SK-N-SH (cell line): ENCODE measurements around the gene CDKAL1. TPM values are rescaled to one million over a fixed set of nuclear protein-coding genes. Genes with fewer than 3 reads are reported as not detected.

ENCODE experiments used
- CTCF ChIA-PET: fragments of 300-600, 350-600 bp; formaldehyde crosslinking; extraction: SDS; loops from one replicate; lab custom pipeline; 2021; lab: Yijun Ruan, JAX
- POLR2A ChIA-PET: fragments of 350-600 bp; sonication (Branson Sonifier 250); formaldehyde crosslinking; extraction: SDS; loops from one replicate; lab custom pipeline; 2020; ENCODE audit warnings: antibody characterized with exemption, inconsistent platforms; lab: Yijun Ruan, JAX
- DNase-seq: peaks from one replicate; pipeline ENCODE4 v3.0.0; 2012
- H2AFZ ChIP-seq: fragments of 200-600 bp; sonication (generic); 2 replicates; pipeline ENCODE4 v1.8.1; 2016; ENCODE audit warnings: antibody characterized with exemption, mild to moderate bottlenecking, low read depth
- H3F3A ChIP-seq: fragments of 200-600 bp; sonication (generic); replicated peaks from 2 replicates; pipeline ENCODE3; 2016; ENCODE audit warnings: antibody characterized with exemption, mild to moderate bottlenecking; ENCODE audit not compliant: insufficient read depth
- H3K27ac ChIP-seq, 2 experiments: fragments of 200-500 bp in 1 of 2; fragments of 200-600 bp in 1 of 2; sonication (Bioruptor generic) in 1 of 2; sonication (generic), shearing (Covaris generic) in 1 of 2; 2 replicates each; pipeline versions ENCODE4 v1.5.1 to v1.6.1; 2014 to 2016; ENCODE audit warnings: low read depth in 2 of 2, inconsistent platforms in 1 of 2, low read length in 1 of 2, mild to moderate bottlenecking in 1 of 2, mixed read lengths in 1 of 2
- H3K27me3 ChIP-seq: fragments of 200-600 bp; sonication (generic), shearing (Covaris generic); 2 replicates; pipeline ENCODE4 v1.6.1; 2016; ENCODE audit warnings: mixed run types; ENCODE audit not compliant: insufficient read depth
- H3K36me3 ChIP-seq, 2 experiments: fragments of 200-500 bp in 1 of 2; fragments of 200-600 bp in 1 of 2; sonication (Bioruptor generic) in 1 of 2; sonication (generic) in 1 of 2; replicated peaks in 1 of 2; 2 replicates each; pipeline versions ENCODE3 to v1.5.1; 2014 to 2016; ENCODE audit warnings: low read length in 1 of 2, mild to moderate bottlenecking in 1 of 2; ENCODE audit not compliant: insufficient read depth in 2 of 2, control insufficient read depth in 1 of 2
- H3K4me1 ChIP-seq, 2 experiments: fragments of 200-500 bp in 1 of 2; fragments of 200-600 bp in 1 of 2; sonication (Bioruptor generic) in 1 of 2; sonication (generic), shearing (Covaris generic) in 1 of 2; 2 replicates each; pipeline versions ENCODE4 v1.5.1 to v1.6.1; 2014 to 2016; ENCODE audit warnings: low read depth in 1 of 2, low read length in 1 of 2, mixed run types in 1 of 2; ENCODE audit not compliant: insufficient read depth in 2 of 2, control insufficient read depth in 1 of 2
- H3K4me2 ChIP-seq: fragments of 200-600 bp; sonication (generic), shearing (Covaris generic); 2 replicates; pipeline ENCODE4 v1.6.1; 2017; ENCODE audit warnings: mixed run types
- H3K4me3 ChIP-seq, 2 experiments: fragments of 200-500 bp in 1 of 2; fragments of 200-600 bp in 1 of 2; sonication (Bioruptor generic) in 1 of 2; sonication (generic), shearing (Covaris generic) in 1 of 2; 2 replicates each; pipeline versions ENCODE4 v1.5.1 to v1.8.1; 2014 to 2016; ENCODE audit warnings: low read depth in 2 of 2, inconsistent platforms in 1 of 2, low read length in 1 of 2, mild to moderate bottlenecking in 1 of 2, mixed read lengths in 1 of 2, moderate library complexity in 1 of 2
- H3K79me2 ChIP-seq: fragments of 200-600 bp; sonication (generic); 2 replicates; pipeline ENCODE4 v1.8.1; 2017; ENCODE audit warnings: mild to moderate bottlenecking; ENCODE audit not compliant: insufficient read depth
- H3K9ac ChIP-seq: fragments of 200-600 bp; sonication (generic); 2 replicates; pipeline ENCODE4 v1.6.1; 2017; ENCODE audit warnings: mixed run types
- H3K9me2 ChIP-seq: fragments of 200-600 bp; sonication (generic); 2 replicates; pipeline ENCODE4 v1.6.1; 2017; ENCODE audit warnings: mixed run types
- H3K9me3 ChIP-seq: fragments of 200-600 bp; sonication (generic); 2 replicates; pipeline ENCODE4 v1.6.1; 2017; ENCODE audit warnings: mixed run types, mild to moderate bottlenecking, moderate library complexity
- H4K20me1 ChIP-seq: fragments of 200-600 bp; sonication (generic); 2 replicates; pipeline ENCODE4 v1.6.1; 2017; ENCODE audit warnings: mild to moderate bottlenecking, mixed run types; ENCODE audit not compliant: insufficient read depth
- CHD2 ChIP-seq: fragments of 150-350 bp; IDR thresholded peaks from 2 replicates; pipeline ENCODE4 v1.6.1; 2018; ENCODE audit warnings: low read length; ENCODE audit not compliant: partially characterized antibody
- FOSL2 ChIP-seq: IDR thresholded peaks from 2 replicates; pipeline ENCODE4 v1.4.0; 2012; ENCODE audit warnings: low read depth, mild to moderate bottlenecking, moderate library complexity, borderline replicate concordance
- FOXM1 ChIP-seq: IDR thresholded peaks from 2 replicates; pipeline ENCODE4 v1.4.0; 2012; ENCODE audit warnings: low read depth, mild to moderate bottlenecking
- GATA2 ChIP-seq: sonication (generic); formaldehyde crosslinking; IDR thresholded peaks from 2 replicates; pipeline ENCODE4 v1.5.0; 2020; ENCODE audit warnings: mild to moderate bottlenecking, missing genetic modification reagents
- JUND ChIP-seq: IDR thresholded peaks from 2 replicates; pipeline ENCODE4 v1.4.0; 2012
- MXI1 ChIP-seq: IDR thresholded peaks from 2 replicates; pipeline ENCODE4 v1.6.1; 2012; ENCODE audit warnings: mild to moderate bottlenecking, low read depth, low read length, improper control_type of control experiment
- NFIC ChIP-seq: IDR thresholded peaks from 2 replicates; pipeline ENCODE4 v1.4.0; 2012; ENCODE audit warnings: borderline replicate concordance
- NRF1 ChIP-seq: IDR thresholded peaks from 2 replicates; pipeline ENCODE4 v1.6.1; 2012; ENCODE audit warnings: low read depth, mild to moderate bottlenecking, low read length
- POLR2AphosphoS5 ChIP-seq: IDR thresholded peaks from 2 replicates; pipeline ENCODE4 v1.6.1; 2012; ENCODE audit warnings: low read depth, low read length
- RAD21 ChIP-seq: IDR thresholded peaks from 2 replicates; pipeline ENCODE4 v1.6.1; 2012; ENCODE audit warnings: mild to moderate bottlenecking, low read length
- RFX5 ChIP-seq: IDR thresholded peaks from 2 replicates; pipeline ENCODE4 v1.6.1; 2012; ENCODE audit warnings: mild to moderate bottlenecking, improper control_type of control experiment, low read length
- RXRA ChIP-seq: IDR thresholded peaks from 2 replicates; pipeline ENCODE4 v1.4.0; 2012; ENCODE audit warnings: low read depth, mild to moderate bottlenecking, borderline replicate concordance
- SIN3A ChIP-seq: IDR thresholded peaks from 2 replicates; pipeline ENCODE4 v1.6.1; 2012; ENCODE audit warnings: low read depth, mild to moderate bottlenecking, low read length, moderate library complexity, borderline replicate concordance
- SMC3 ChIP-seq: IDR thresholded peaks from 2 replicates; pipeline ENCODE4 v1.6.1; 2012; ENCODE audit warnings: low read depth, low read length, improper control_type of control experiment
- TCF12 ChIP-seq: IDR thresholded peaks from 2 replicates; pipeline ENCODE4 v1.4.0; 2012
- TEAD4 ChIP-seq: IDR thresholded peaks from 2 replicates; pipeline ENCODE4 v1.4.0; 2012; ENCODE audit warnings: mild to moderate bottlenecking, borderline replicate concordance; ENCODE audit not compliant: insufficient read depth
- WGBS: methylation state at CpG from one replicate; pipeline ENCODE4 v1.1.6; 2017; ENCODE audit warnings: low lambda C conversion rate; 5-methylcytosine and 5-hydroxymethylcytosine counted together
- polyA plus RNA-seq, 3 experiments: library from polyadenylated mRNA; depleted of rRNA; stranded (reverse); fragments of >200 nt; gene quantifications; 2 replicates each; pipeline ENCODE4 v1.2.3, GENCODE V29; 2012
- TF ChIP-seq, protein P1 (sequence below): fragments of 150-350 bp; IDR thresholded peaks from 2 replicates; pipeline ENCODE4 v1.6.1; 2017; ENCODE audit warnings: antibody characterized with exemption, low read length, low read depth, borderline replicate concordance
- TF ChIP-seq, protein P2 (sequence below): IDR thresholded peaks from 2 replicates; pipeline ENCODE4 v1.4.0; 2012; ENCODE audit warnings: low read depth, borderline replicate concordance

The CDKAL1 gene
- polyA plus RNA-seq, 1 of the 3 experiments (the other 2 are of a cell fraction): 2.6 TPM

DNA sequence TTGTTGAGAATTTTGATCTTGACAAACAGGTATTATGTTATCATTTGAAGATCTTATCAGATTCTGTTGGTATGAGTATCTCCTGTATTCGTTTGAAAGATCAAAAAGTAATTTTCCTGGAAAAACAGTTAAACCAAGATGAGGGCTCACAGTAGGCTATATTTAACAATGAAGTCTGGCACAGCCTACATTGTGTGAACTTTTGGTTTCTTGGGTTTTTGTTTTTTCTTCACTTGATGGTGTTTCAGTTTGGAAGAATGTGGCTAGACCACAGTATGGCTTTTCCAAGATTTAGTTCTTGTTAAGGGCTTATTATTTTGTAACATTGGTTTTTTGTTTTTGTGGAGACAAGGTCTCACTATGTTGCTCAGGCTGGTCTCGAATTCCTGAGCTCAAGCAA is 306.4 kb downstream of the CDKAL1 start:
- Histone ChIP-seq H3K4me2 (no peak overlapping the region), H3K9me2 (no peaks in the 10 kb centered on the region), H3K9ac (no peak overlapping the region), H2AFZ (no peak overlapping the region), H3K36me3 (no peaks in the 10 kb centered on the region), H3K9me3 (no peaks in the 10 kb centered on the region), H3K27me3 (no peaks in the 10 kb centered on the region), H3K79me2 (no peaks in the 10 kb centered on the region), H3F3A (no peaks in the 10 kb centered on the region), H4K20me1 (no peaks in the 10 kb centered on the region), H3K4me1 (0 out of 4 replicates have a peak, but pooled peaks cover 0 to 4% of the 10 kb centered on the region in 2 experiments), H3K4me3 (no peak overlapping the region), H3K27ac (no peak overlapping the region)
- DNase-seq: no peak
- ChIA-PET CTCF (interaction anchor here (1.3 kb wide), 1 partner anchor 16 kb away, joined by 3 read pairs; no protein-coding TSS in a partner anchor), POLR2A (no interaction called here)
- WGBS: 94% methylated on average over 2 of the region's 2 CpGs
- no peak for TF ChIP-seq MXI1
- no peak for TF ChIP-seq FOSL2
- no peak for TF ChIP-seq JUND
- TF ChIP-seq NRF1: no peak

DNA sequence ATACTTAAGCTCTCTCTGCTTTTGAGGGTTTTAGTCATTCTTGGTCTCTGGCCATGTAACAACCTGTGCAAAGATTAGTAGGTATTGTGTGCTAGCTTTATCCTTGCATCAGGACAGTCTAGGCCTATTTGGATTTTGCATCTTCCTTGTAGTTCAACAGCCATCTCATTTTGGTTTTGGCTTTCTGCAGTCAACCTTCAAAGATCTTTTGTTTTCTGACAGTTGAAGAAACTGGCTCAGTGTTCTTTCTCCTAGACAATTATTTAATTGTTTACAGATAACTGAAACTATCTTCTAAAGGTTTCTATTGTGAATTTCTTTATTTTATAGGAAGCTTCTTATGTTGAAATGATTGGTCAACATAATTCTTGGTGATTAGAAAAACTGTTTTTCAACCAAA is 307.5 kb downstream of the CDKAL1 start:
- no peak overlapping the region for H2AFZ ChIP-seq
- H3K79me2 ChIP-seq: no peaks in the 10 kb centered on the region
- H3K9me2 ChIP-seq: no peaks in the 10 kb centered on the region
- no peaks in the 10 kb centered on the region for H4K20me1 ChIP-seq
- CTCF ChIA-PET: no interaction called here
- no peak overlapping the region for H3K4me2 ChIP-seq
- H3K27me3 ChIP-seq: no peaks in the 10 kb centered on the region
- no peak for DNase-seq
- H3K9me3 ChIP-seq: no peaks in the 10 kb centered on the region
- no peaks in the 10 kb centered on the region for H3K36me3 ChIP-seq
- H3K9ac ChIP-seq: no peak overlapping the region
- TF ChIP-seq MXI1 (no peak), RAD21 (no peak), SMC3 (no peak), JUND (no peak), POLR2AphosphoS5 (no peak), TCF12 (no peak), RXRA (no peak), FOXM1 (no peak), SIN3A (no peak), FOSL2 (no peak), RFX5 (no peak), GATA2 (CRISPR knock-in tag) (no peak), NFIC (no peak), TEAD4 (no peak), CHD2 (no peak)
- TF ChIP-seq, protein P1, sequence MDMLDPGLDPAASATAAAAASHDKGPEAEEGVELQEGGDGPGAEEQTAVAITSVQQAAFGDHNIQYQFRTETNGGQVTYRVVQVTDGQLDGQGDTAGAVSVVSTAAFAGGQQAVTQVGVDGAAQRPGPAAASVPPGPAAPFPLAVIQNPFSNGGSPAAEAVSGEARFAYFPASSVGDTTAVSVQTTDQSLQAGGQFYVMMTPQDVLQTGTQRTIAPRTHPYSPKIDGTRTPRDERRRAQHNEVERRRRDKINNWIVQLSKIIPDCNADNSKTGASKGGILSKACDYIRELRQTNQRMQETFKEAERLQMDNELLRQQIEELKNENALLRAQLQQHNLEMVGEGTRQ: no peak
- TF ChIP-seq, protein P2, sequence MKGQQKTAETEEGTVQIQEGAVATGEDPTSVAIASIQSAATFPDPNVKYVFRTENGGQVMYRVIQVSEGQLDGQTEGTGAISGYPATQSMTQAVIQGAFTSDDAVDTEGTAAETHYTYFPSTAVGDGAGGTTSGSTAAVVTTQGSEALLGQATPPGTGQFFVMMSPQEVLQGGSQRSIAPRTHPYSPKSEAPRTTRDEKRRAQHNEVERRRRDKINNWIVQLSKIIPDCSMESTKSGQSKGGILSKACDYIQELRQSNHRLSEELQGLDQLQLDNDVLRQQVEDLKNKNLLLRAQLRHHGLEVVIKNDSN: no peak
- TF ChIP-seq, all 33 proteins: peak for 0
- H3F3A ChIP-seq: no peaks in the 10 kb centered on the region
- no peak overlapping the region for H3K27ac ChIP-seq
- 0 out of 4 replicates have a peak, but pooled peaks cover 0 to 4% of the 10 kb centered on the region in 2 experiments for H3K4me1 ChIP-seq
- POLR2A ChIA-PET: no interaction called here
- H3K4me3 ChIP-seq: no peak overlapping the region
